OCI-LY3 (cell line): ENCODE results near the gene GFOD1.

ENCODE experiments used
- H2AFZ ChIP-seq: fragments of 200-600, 300-600 bp; shearing (Covaris generic); 2 replicates; pipeline ENCODE4 v1.6.0; 2014; ENCODE audit warnings: antibody characterized with exemption, low read depth, low read length
- H3K27ac ChIP-seq: fragments of 200-600, 300-600 bp; sonication (generic); 2 replicates; pipeline ENCODE4 v1.5.1; 2014; ENCODE audit warnings: mild to moderate bottlenecking, low read length, moderate library complexity, mixed read lengths
- H3K27me3 ChIP-seq: fragments of 200-600, 300-600 bp; sonication (generic); 2 replicates; pipeline ENCODE4 v1.6.1; 2014; ENCODE audit warnings: low read depth, low read length, mixed read lengths
- H3K36me3 ChIP-seq: fragments of 200-600, 300-600 bp; sonication (generic); replicated peaks from 2 replicates; pipeline ENCODE3; 2014; ENCODE audit warnings: low read depth, low read length, mixed read lengths
- H3K4me1 ChIP-seq: fragments of 300-600, 200-600 bp; sonication (generic); 2 replicates; pipeline ENCODE4 v1.6.1; 2014; ENCODE audit warnings: low read length, mixed read lengths
- H3K4me2 ChIP-seq: fragments of 200-600, 300-600 bp; sonication (generic); 2 replicates; pipeline ENCODE4 v1.6.1; 2014; ENCODE audit warnings: low read length, mixed read lengths
- H3K4me3 ChIP-seq: fragments of 300-600, 200-600 bp; sonication (generic); 2 replicates; pipeline ENCODE4 v1.5.1; 2014; ENCODE audit warnings: antibody characterized with exemption, mild to moderate bottlenecking, low read length, moderate library complexity
- H3K79me2 ChIP-seq: fragments of 300-600, 200-600 bp; shearing (Covaris generic); 2 replicates; pipeline ENCODE4 v1.6.1; 2014; ENCODE audit warnings: mild to moderate bottlenecking, low read length, mixed read lengths
- H3K9ac ChIP-seq: fragments of 300-600, 200-600 bp; shearing (Covaris generic); 2 replicates; pipeline ENCODE4 v1.6.0; 2014; ENCODE audit warnings: mild to moderate bottlenecking, low read length, moderate library complexity
- H3K9me3 ChIP-seq: fragments of 200-600, 300-600 bp; shearing (Covaris generic); 2 replicates; pipeline ENCODE4 v1.6.1; 2014; ENCODE audit warnings: low read length, mixed read lengths; ENCODE audit not compliant: insufficient read depth
- H4K20me1 ChIP-seq: fragments of 200-600, 300-600 bp; sonication (generic); 2 replicates; pipeline ENCODE4 v1.6.1; 2016; ENCODE audit warnings: low read length, mixed read lengths; ENCODE audit not compliant: insufficient read depth
- EZH2phosphoT487 ChIP-seq: fragments of 200-600 bp; shearing (Covaris generic); IDR thresholded peaks from 2 replicates; pipeline ENCODE4 v1.6.1; 2018; ENCODE audit warnings: antibody characterized with exemption, mixed run types, low read depth
- TF ChIP-seq, protein P1 (sequence below): fragments of 200-600, 300-600 bp; sonication (generic); IDR thresholded peaks from 2 replicates; pipeline ENCODE4 v1.5.1; 2014; ENCODE audit warnings: antibody characterized with exemption, low read length, low read depth

Gene GFOD1

DNA sequence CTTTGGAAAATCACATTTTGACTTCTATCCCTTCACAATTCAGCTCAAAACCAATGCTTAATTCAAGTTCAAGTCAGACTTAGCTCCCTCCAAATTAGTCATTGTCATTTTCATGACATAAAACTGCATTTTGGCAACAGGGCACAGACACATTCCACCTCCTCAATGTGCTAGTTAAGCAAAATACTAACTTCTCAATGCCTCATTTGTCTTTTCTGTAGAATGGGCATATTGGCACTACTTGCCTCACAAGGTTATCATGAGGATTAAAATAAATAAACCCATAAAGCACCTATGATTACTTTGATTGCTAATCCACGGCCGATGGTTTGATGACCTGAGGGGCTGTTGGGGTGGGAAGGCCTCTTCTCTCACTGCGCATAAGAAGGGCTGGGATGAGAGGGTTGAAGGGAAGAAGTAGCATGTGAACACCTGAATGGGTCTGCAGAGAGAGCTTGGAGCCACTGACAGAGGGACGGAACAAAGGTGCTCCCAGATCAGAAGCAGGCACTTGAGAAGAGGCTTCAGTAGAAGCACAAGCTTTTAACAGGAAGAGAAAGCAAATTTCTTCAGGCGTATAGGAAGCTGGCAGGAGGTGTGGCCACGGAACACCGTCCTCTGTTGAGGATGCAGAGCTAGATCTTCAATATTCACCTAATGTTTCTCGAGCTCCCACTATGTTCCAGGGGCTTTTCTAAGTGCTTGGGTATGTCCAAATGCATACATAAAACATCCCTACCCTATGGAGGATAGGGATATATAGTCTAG, 147.4 kb downstream of the GFOD1 start:
- no peak overlapping the region for H3K9ac ChIP-seq
- H3K4me1 ChIP-seq, result no peaks in the 10 kb centered on the region
- no peaks in the 10 kb centered on the region for H4K20me1 ChIP-seq
- H3K36me3 ChIP-seq, result no peaks in the 10 kb centered on the region
- H2AFZ ChIP-seq, result no peak overlapping the region; the same call in 1 of the 2 replicates
- H3K9me3 ChIP-seq, result no peaks in the 10 kb centered on the region
- no peaks in the 10 kb centered on the region for H3K79me2 ChIP-seq
- no peak overlapping the region for H3K27ac ChIP-seq
- TF ChIP-seq, protein P1, sequence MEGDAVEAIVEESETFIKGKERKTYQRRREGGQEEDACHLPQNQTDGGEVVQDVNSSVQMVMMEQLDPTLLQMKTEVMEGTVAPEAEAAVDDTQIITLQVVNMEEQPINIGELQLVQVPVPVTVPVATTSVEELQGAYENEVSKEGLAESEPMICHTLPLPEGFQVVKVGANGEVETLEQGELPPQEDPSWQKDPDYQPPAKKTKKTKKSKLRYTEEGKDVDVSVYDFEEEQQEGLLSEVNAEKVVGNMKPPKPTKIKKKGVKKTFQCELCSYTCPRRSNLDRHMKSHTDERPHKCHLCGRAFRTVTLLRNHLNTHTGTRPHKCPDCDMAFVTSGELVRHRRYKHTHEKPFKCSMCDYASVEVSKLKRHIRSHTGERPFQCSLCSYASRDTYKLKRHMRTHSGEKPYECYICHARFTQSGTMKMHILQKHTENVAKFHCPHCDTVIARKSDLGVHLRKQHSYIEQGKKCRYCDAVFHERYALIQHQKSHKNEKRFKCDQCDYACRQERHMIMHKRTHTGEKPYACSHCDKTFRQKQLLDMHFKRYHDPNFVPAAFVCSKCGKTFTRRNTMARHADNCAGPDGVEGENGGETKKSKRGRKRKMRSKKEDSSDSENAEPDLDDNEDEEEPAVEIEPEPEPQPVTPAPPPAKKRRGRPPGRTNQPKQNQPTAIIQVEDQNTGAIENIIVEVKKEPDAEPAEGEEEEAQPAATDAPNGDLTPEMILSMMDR, result no peak
- TF ChIP-seq EZH2phosphoT487, result no peak
- H3K27me3 ChIP-seq, result 0 out of 2 replicates have a peak, but pooled peaks cover 4% of the 10 kb centered on the region
- no peak overlapping the region for H3K4me3 ChIP-seq
- peak overlapping the region; percentile 24 for H3K4me2 ChIP-seq

DNA sequence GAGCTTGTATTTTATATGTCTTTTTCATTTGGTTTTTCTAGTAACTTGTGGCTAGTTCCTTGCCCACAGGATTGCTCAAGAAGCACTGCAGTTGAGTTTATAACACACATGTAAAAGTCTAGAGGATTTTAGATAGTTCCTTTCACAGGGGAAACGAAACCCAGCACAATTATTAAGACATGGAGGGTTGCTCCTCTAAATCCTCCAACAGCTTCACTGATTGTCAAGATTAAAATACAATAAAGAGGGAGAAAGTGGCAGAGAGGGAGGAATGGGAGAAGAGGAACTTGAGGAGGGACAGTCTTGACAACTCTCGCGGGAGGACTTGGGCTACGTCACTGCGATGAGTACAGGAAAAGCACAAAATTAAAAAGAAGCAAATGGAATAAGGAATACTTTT, 149.4 kb downstream of the GFOD1 start:
- no peak for TF ChIP-seq EZH2phosphoT487
- TF ChIP-seq, protein P1, result no peak
- Histone ChIP-seq H3K27ac (no peak overlapping the region), H3K9ac (no peak overlapping the region), H3K27me3 (0 out of 2 replicates have a peak, but pooled peaks cover 4% of the 10 kb centered on the region), H3K9me3 (no peaks in the 10 kb centered on the region), H4K20me1 (no peaks in the 10 kb centered on the region), H3K4me2 (no peak overlapping the region), H2AFZ (no peak overlapping the region), H3K4me3 (no peak overlapping the region), H3K79me2 (no peaks in the 10 kb centered on the region), H3K36me3 (no peaks in the 10 kb centered on the region), H3K4me1 (no peaks in the 10 kb centered on the region)

DNA sequence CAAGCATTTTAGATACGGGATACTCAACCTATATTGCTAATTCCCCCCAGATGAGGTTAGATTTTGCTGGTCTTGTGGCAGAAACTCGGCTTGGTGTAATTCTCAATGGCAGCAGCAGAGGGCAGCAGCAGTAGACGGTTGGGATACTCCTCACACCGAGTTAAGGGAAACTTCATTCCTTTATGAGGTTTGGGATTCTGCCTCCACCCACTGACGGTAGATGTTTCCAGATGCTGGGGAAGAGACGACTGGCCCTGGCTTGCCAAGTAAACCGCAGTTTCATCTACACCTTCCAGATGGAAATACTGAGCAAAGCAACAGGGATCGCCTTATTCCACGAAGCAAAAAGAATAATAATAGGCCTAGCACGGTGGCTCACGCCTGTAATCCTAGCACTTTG, 150.8 kb downstream of the GFOD1 start:
- Histone ChIP-seq H3K9me3 (no peaks in the 10 kb centered on the region), H3K9ac (no peak overlapping the region), H3K79me2 (no peaks in the 10 kb centered on the region), H3K27ac (no peak overlapping the region), H4K20me1 (no peaks in the 10 kb centered on the region), H3K27me3 (0 out of 2 replicates have a peak, but pooled peaks cover 4% of the 10 kb centered on the region), H3K36me3 (no peaks in the 10 kb centered on the region), H3K4me3 (peak overlapping the region; percentile 62), H3K4me2 (peak overlapping the region; percentile 88), H3K4me1 (no peaks in the 10 kb centered on the region), H2AFZ (peak overlapping the region; percentile 63; the same call in 1 of the 2 replicates)
- no peak for TF ChIP-seq EZH2phosphoT487
- TF ChIP-seq, protein P1, result peak; percentile 70

DNA sequence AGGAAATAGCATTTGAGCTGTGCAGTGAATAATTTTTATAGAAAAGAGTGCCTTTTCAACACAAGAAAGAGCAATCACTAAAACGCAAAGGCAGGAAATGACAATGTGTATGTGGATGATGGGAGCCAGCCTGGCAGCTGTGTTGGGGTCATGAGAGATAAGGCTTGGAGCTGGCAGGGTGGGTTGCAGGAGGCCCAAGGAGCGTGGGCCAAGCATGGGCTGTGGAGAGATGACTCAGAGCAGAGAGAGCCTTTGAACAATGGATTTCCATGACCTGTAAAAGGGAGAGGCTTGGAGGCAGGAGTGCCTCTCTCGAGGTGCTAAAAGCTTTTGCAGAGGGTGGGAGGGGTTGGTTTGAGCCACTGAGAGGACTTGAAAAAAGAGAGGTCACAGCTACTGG, 152.4 kb downstream of the GFOD1 start:
- H2AFZ ChIP-seq, result no peak overlapping the region
- no peaks in the 10 kb centered on the region for H3K4me1 ChIP-seq
- no peaks in the 10 kb centered on the region for H4K20me1 ChIP-seq
- H3K36me3 ChIP-seq, result no peaks in the 10 kb centered on the region
- TF ChIP-seq, protein P1, result no peak
- no peak for TF ChIP-seq EZH2phosphoT487
- H3K27me3 ChIP-seq, result no peaks in the 10 kb centered on the region
- no peaks in the 10 kb centered on the region for H3K79me2 ChIP-seq
- no peak overlapping the region for H3K9ac ChIP-seq
- H3K4me3 ChIP-seq, result no peak overlapping the region
- no peak overlapping the region for H3K27ac ChIP-seq
- no peaks in the 10 kb centered on the region for H3K9me3 ChIP-seq
- no peak overlapping the region for H3K4me2 ChIP-seq
